Urothelium cell line (cell line): Measurements from ENCODE around the gene TBC1D1.

Experiments used
- DNase-seq: peaks from one replicate; pipeline ENCODE4 v3.0.0; 2011; ENCODE audit warnings: low spot score, mixed read lengths
- FAIRE-seq: peaks from 2 replicates; lab custom pipeline; 2011; peaks lifted over from hg19 to GRCh38; lab: Jason Lieb, UNC

Gene TBC1D1

DNA sequence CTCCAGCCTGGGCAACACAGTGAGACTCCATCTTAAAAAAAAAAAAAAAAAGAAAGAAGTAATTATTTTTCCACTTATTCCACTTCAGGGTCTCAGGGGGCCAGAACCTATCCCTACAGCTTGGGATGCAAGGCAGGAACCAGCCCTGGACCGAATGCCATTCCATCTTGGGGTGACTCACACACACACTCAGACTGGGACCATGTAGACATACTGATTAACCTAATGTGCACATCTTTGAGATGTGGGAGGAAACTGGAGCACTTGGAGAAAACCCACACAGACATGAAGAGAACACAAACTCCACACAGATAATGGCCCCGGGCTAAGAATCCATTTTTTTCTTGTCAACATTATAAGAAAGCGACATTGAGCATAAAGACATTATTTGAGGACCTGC lies 201.8 kb downstream of the TBC1D1 start:
- FAIRE-seq = no peak

DNA sequence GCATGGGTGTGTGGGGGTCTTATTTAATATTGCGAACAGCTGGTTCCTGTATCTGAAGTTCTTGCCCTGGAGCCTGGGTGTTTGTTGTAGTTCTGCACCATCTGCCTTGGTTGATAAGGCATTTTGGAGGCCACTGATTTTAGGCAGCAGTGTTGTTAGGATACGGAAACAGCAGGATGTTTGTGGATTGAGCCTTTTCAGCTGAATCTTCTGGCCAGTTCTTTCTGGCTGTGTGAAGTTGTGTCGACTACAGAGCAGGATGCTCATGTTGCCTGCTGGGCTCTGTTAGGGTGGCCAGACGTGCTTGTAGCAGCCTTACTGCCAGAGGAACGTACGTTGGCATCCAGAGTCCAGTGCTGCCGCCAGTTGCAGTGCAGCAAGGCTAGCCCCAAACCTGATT lies 203.5 kb downstream of the TBC1D1 start:
- no peak for FAIRE-seq
- DNase-seq = no peak

More for the DNA sequence above, 201.8 kb downstream of the TBC1D1 start:
- DNase-seq = no peak

DNA sequence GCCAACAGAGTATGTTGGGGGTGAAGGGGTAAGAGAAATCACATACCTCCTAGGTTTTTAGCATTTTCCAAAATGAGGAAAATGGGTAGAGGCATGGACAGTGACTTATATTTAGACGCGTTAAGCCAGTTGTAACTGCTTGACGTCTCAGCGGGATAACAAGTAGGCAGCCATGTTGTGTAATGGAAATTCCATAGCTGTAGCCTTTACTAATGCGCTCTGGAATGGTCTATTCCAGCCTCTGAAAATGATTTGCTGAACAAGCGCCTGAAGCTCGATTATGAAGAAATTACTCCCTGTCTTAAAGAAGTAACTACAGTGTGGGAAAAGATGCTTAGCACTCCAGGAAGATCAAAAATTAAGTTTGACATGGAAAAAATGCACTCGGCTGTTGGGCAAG lies 204.8 kb downstream of the TBC1D1 start:
- peak; percentile 37 for FAIRE-seq
- no peak for DNase-seq

DNA sequence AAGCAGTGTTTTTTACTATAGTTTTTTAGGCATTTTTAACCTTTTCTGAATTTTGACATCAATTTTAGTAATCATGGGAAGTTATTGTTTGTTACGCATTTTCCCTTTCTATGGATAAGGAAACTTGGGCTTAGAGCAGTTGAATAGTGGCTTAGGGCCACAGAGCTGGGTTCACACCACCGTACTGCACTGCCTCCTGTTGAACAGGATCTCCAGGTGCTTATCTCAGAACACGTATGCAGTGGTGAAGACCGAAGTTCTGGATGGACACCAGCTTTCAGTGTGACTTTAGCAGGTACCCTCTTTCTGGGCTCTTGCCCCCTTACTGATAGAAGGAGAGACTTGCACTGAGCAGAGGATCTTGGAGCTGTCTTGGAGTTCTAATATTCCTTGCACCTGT lies 206.9 kb downstream of the TBC1D1 start:
- DNase-seq (no peak), FAIRE-seq (no peak)

DNA sequence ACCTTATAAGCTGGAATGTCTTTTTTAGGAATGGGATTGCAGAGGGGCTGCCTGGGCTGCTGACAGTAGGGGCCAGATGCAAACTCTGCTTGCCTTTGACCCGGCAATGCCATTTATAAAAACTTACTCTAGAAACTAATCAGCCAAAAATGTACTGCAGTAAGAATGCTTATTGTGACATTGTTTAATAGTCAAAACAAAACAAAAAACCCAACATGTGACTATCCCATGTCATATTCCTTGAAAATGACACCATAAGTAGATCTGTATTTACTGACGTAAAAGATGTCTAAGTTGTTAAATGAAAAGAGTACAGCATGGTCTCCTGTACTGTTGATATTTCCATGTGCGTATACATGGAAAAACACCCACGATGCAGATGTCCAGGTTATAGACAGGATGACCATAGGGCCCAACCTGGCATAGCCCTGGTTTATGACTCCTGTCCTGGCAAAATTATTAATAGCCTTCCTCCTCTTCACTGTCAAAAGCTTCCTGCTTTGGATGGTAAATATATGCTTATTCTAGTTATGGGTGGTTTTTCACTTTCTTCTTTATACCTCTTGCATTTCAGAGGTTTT lies 208.2 kb downstream of the TBC1D1 start:
- DNase-seq (no peak), FAIRE-seq (no peak)

DNA sequence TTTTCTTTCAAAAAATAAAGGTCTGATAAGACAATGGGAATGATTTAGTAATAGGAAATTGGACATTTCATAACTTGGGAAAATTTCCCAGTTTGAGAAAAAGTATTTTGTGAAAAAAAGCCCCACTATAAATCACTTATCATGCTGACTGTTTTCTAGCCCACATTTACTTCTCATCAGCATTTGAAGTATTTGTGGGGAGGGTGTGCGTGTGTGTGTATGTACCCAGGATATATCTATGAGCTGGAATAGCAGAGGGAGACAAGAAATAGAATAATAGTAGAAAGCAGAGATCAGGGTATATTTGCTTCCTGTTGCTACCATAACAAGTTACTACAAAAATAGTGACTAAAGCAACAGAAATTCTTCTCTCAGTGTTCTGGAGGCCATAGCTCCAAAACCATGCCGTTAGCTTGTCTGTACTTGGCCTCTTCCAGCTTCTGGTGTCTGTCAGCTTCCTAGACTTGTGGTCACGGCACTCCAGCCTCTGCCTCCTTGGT lies 209.1 kb downstream of the TBC1D1 start:
- FAIRE-seq = no peak
- DNase-seq = no peak

DNA sequence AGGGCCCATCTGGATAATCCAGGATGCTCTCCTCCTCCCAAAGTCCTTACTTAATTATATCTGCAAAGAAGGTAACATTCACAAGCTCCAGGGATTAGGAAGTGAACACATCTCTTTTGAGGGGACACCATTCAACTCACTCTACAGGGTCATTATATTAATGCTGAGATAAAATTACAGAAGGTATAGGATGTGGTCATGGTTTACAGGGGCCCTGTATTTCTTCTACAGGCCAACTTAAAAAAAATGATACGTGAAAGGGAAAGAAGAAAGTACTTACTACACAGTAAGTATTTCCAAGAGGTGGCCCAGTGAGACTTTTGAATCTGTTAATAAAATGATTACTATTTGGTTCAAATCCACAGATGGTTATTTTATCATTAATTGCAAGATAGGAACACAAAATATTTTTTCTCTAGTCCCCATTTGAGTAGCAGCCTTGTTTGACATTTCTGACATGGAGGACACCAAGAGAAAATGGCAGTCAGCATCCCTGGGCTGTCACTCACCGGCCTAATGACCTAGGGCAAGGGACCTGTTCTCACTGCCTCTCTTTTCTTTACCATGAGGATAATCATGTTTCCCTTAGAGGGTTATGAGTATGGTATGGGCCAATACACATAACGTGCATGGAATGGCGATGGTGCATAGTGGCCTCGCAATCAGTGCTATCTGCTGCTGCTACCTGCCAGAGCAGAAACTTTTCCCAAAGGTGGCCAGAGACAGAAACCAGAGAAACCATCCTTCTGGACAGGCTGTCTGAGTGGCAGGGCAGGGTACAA lies 209.8 kb downstream of the TBC1D1 start:
- FAIRE-seq (no peak), DNase-seq (no peak)

DNA sequence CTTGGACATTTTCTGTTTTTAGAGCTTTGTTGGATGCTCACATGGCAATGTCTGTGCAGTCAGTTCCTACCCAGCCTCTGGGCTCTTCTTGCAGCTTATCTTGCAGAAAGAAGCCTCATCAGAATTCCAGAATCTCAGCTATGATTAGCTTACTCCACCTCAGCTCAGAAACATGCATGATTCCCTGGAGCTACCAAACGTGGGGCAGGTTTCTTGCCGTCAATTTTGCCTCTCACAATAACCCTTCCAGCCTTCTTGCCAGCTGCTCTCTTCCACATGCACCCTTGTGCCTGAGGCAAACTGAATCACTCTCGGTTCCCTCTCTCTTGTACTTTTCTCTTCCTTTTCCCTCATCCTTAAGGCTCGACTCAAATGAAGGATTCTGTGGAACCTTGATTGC lies 210.7 kb downstream of the TBC1D1 start:
- DNase-seq (no peak), FAIRE-seq (no peak)

DNA sequence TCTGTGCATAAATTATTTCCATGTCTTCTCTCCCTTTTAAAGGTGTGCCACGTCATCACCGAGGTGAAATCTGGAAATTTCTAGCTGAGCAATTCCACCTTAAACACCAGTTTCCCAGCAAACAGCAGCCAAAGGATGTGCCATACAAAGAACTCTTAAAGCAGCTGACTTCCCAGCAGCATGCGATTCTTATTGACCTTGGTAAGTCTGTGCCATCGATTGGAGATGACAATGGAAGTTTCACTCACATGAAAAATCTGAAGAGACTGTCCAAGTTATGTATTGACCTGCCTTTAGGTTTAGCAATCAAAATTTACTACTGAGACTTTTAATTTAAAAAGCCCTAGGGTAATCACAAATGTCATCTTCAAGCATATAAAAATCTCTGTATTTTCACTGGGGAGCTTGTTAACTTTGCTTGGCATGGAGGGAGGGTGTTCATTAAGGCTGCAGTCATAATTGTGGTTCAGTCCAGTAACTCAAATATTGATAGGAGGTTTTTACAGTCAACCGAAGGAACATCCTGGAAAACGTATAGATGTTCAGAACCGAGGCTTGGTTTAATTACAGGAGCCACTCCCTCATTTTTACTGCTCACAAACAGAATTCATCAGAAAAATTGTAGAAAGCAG lies 212.2 kb downstream of the TBC1D1 start:
- FAIRE-seq = no peak
- no peak for DNase-seq

DNA sequence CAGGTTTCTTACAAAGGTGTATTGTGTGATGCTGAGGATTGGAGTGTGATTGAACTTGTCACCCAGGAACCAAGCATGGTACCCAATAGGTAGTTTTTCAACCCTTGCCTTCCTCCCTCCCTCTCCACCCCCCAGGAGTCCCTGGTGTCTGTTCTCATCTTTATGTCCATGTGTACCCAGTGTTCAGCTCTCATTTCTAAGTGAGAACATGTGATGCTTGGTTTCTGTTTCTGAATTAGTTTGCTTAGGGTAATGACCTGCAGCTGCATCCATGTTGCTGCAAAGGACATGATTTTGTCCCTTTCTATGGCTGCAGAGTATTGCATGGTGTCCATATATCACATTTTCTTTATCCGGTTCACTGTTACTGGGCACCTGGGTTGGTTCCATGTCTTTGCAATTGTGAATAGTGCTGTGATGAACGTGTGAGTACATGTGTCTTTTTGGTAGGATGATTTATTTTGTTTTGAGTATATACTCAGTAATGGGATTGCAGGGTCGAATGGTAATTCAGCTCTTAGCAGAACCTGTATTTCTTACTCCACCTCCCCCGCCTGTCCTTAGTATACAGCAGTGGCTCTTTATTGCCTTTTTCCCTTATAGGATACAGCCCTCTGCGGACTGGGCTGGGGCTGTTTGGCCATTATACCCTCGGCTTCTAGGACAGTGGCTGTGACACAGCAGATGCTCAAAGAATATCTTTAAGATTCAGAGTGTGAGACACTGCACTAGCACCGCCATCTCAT lies 214.8 kb downstream of the TBC1D1 start:
- no peak for DNase-seq
- no peak for FAIRE-seq

DNA sequence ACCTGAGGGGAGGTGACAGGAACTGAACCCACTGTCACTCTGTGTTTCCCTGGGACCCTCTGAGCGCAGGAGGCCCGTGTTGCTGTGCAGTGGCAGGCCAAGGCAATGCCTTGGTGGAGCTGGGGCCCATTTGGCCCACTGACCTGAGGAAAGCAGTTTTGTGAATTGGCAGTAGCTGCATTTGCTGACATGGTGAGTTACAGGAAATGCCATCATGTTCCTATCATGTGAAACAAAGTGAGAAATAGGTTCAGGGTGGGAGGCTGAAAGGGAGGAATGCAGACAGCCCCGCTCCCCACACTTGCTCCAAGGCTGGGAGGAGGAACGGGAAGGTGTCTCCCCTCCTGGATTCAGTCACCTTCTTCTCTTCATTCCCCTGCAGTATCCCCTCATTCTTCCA lies 215.4 kb downstream of the TBC1D1 start:
- DNase-seq = no peak

DNA sequence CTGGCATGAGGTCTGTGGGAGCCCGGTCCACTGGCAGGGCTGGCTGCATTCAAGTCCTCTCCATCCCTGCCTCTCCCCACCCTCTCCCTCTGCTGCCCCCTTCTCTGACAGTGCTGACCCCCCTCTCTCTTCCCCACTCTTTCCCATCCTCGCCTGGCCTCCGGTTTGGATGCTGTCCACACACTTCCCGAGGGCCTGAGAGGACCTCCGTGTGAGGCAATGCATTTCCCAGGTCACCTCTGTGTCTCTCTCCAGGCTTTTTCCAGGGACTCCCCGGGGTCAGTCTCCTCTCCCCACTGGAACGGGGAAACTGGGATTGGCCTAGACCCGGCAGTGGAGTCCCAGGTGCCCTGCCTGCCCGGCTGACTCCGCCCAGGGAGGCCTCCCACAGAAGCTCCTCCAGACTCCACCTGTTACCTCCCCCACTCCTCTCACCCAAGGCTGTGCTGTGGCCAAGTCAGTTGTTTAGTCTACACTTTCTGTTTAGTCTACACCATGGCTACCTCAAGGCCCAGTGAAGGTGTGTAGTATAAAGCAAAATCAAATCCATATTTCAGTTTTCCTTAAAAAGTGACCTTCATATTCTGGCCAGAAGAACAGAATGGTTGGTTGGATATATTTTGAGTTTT lies 216.1 kb downstream of the TBC1D1 start:
- no peak for DNase-seq
- FAIRE-seq = no peak

More for the DNA sequence above, 215.4 kb downstream of the TBC1D1 start:
- no peak for FAIRE-seq

DNA sequence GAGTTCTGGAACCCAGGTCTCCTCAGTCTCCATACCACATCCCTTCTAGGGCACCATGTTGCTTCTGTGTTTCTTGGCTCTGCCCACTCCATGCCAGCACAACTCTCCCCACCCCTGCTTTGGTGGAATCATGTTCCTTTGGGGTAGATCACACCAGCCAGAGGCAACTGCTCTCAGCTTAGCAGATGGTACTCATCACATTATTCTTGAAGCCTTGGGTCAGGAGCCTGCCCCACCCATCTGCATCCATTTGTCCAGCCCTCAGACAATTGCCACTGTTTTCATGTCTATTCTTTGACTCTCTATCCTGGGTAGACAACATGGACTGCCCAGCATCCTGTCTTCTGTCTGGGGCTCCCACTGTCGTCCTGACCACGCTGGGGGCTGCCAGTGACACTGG lies 216.9 kb downstream of the TBC1D1 start:
- FAIRE-seq (no peak), DNase-seq (no peak)

DNA sequence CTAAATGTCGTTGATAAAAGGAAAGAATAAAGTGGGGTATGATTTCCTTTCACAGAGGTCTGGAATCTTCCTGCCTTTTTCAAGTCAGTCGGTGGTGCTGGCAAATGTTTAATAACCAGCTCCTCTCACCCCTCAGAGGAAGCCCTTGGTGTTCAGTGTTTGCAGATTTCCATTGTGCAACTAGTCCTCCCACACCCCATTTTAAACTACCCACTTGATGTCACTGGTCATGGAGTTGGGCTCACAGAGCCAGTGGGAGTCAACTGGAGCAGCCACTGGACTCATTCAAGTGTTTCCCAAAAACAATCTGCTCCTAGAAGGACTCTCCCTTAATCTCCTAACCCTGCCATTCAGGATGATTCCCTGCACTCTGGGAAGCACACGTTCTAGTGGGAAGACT lies 218.5 kb downstream of the TBC1D1 start:
- no peak for FAIRE-seq

DNA sequence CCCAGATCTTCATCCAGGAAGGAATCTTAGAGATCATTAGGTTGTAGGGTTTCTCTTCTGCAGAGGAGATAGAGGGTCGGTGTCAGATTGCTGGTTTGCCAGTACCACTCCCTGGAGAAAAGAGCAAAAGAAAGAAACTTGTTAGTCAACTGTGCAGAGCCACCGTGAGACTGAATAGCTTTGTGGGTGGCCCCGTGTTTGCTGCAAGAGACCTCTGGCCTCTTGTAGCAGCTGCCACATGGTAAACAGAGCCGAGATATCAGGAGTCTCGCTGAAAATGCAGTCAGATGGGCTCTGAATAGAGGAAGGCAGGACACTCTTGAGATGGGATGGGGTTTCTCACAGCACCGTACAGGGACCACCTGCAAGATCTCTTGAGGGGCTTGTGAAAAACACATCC lies 219.0 kb downstream of the TBC1D1 start:
- no peak for FAIRE-seq

More for the DNA sequence above, 218.5 kb downstream of the TBC1D1 start:
- DNase-seq = no peak

DNA sequence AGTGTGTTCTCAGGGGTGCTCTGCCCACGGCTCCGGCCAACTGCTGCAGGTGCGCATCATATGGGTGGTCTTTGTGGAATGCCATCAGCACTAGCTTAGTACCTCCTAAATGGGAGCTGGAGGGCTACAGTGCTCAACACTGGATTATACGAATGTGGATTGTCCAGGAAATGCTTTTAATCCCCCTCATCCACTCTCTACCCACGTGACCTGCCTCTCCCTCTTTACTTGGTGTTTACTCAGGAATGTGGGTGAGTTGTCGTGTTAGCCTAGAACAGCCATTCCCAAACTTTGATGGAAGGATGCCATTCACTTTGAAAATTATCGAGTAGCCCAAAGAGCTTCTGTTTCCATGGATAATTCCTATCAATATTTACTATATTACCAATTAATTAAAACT lies 220.1 kb downstream of the TBC1D1 start:
- no peak for DNase-seq
- no peak for FAIRE-seq

More for the DNA sequence above, 219.0 kb downstream of the TBC1D1 start:
- no peak for DNase-seq

DNA sequence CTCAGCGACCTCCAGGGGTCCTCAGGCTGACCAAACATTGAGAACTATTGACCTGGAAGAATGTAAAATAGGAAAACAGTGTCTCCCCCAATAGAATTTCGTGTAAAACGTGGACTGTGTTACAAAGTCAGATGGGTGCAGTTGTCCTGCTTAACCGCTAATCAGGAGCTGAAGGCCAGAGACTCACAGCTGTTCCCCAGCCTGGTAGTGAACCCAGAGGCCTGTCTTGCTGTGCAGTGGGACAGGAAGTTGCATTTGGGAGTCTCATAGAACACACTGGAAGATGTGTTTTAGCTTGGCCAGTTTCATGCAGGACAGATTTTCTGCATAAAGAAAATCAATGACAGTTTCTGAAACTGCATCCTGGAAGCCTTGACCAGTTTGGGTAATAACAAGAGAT lies 220.8 kb downstream of the TBC1D1 start:
- no peak for FAIRE-seq
- DNase-seq = no peak

DNA sequence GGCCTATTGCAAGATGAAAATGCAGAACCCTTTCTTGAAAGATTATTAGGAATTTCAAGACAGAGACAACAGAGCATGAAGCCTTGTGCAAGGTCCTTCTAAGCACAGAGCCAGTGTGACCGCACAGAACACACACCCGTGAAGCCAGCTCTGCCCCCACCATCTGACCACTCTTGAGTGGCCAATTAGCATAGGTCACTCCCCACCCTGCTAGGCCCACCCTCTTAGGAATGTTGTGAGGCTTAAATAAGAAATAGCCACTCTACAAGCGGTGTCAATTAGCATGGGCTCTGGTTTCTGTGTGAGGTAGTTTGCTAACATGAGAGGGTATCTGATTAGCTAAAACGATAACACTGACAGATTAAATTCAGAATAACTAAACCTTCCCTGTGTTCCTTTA lies 222.2 kb downstream of the TBC1D1 start:
- no peak for DNase-seq
- no peak for FAIRE-seq

DNA sequence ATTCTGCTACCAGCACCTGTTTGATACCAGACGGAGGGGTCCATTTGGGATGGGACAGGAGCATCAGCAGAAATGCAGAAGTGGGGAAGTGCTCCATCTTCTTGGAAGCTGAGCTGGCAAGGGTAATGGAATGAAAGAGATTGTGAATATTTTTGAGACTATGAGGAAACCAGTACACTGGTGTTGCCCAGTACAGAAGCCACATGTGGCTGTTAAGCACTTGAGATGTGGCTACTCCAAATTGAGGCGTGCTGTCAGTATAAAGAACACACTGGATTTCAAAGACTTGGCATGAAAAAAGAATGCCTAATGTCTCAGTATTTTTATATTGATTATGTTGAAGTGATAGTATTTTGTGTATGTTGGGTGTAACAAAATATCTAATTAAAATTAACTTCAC lies 222.7 kb downstream of the TBC1D1 start:
- FAIRE-seq = no peak

DNA sequence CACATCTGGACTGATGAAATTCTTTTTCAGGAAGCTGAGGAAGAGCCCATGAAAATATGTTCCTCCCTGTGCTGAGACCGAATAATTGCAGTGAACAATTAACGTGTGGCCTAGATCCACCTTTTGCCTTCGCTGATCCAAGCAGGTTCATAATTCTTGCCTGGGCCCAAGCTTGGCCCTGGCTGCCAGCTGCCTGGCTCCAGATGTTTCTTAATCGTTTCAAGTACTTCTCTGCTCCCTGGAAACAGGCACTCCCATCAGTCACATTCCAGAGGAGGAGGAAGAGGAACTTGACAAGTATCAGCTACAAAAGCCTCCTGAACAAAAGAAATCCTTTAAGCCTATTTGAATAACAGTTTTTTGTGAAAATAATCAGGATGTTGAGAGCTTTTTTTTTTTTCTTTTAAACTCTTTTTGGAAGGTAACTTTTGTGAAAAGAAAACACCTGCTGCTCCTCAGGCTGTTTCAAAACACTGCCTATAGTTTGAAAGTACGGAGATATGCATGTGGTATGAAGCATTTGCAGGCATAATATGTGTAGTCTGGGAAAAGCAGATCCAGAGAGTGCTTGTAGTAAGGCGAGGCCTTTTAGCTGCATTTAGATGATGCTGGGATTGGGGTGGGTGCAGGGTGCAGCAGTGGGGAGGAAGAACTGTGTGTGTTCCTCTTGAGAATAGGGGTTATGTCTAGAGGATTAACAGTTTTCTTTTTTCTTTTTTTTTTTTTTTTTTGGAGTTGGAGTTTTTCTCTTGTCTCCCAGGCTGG lies 223.7 kb downstream of the TBC1D1 start:
- DNase-seq (no peak), FAIRE-seq (no peak)

More for the DNA sequence above, 222.7 kb downstream of the TBC1D1 start:
- DNase-seq = no peak
